ENCODE measurements around the gene PRKCA. TPM values are rescaled to one million over a fixed set of nuclear protein-coding genes. Genes with fewer than 3 reads are reported as not detected.

Gene PRKCA
- total and polyA plus RNA-seq, 4 donors = 3.0 to 14.1 (median 5.4) TPM

GRCh38 chr17:66814570-66814969 lies 512.2 kb downstream of the PRKCA start:
- H3K36me3 ChIP-seq (ENCODE audit: control insufficient read depth in 4 of 4, insufficient read depth in 3 of 4, low read depth in 1 of 4, low read length in 3 of 4) = no peaks in the 10 kb centered on the region
- no peak overlapping the region for H3K27ac ChIP-seq (ENCODE audit: low read depth in 1 of 2, low read length in 2 of 2)
- H3K9me3 ChIP-seq (ENCODE audit: control insufficient read depth in 4 of 4, low read length in 3 of 4) = peaks cover 0 to 4% (median 2%) of the 10 kb centered on the region in 4 donors
- H3K4me3 ChIP-seq (ENCODE audit: low read depth in 1 of 3, low read length in 3 of 3) = no peak overlapping the region
- TF ChIP-seq REST (IDR thresholded peaks at IDR 0.05) = no peak
- no peak for TF ChIP-seq YY1 (IDR thresholded peaks at IDR 0.05)
- TF ChIP-seq, protein P1, sequence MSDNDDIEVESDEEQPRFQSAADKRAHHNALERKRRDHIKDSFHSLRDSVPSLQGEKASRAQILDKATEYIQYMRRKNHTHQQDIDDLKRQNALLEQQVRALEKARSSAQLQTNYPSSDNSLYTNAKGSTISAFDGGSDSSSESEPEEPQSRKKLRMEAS (IDR thresholded peaks at IDR 0.05) = no peak
- no peak for TF ChIP-seq TAF1 (conservative IDR thresholded peaks at IDR 0.05)
- TF ChIP-seq GABPA (IDR thresholded peaks at IDR 0.05 in 1 of 2, conservative IDR thresholded peaks at IDR 0.05 in 1 of 2) = no peak
- TF ChIP-seq, protein P2, sequence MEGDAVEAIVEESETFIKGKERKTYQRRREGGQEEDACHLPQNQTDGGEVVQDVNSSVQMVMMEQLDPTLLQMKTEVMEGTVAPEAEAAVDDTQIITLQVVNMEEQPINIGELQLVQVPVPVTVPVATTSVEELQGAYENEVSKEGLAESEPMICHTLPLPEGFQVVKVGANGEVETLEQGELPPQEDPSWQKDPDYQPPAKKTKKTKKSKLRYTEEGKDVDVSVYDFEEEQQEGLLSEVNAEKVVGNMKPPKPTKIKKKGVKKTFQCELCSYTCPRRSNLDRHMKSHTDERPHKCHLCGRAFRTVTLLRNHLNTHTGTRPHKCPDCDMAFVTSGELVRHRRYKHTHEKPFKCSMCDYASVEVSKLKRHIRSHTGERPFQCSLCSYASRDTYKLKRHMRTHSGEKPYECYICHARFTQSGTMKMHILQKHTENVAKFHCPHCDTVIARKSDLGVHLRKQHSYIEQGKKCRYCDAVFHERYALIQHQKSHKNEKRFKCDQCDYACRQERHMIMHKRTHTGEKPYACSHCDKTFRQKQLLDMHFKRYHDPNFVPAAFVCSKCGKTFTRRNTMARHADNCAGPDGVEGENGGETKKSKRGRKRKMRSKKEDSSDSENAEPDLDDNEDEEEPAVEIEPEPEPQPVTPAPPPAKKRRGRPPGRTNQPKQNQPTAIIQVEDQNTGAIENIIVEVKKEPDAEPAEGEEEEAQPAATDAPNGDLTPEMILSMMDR (IDR thresholded peaks at IDR 0.05; ENCODE audit: low read depth, low read length, missing input control) = no peak
- TF ChIP-seq NR2F2 (IDR thresholded peaks at IDR 0.05) = no peak
- TF ChIP-seq HNF4G (IDR thresholded peaks at IDR 0.05) = no peak
- no peak for TF ChIP-seq ZBTB33 (IDR thresholded peaks at IDR 0.05)
- TF ChIP-seq JUND (IDR thresholded peaks at IDR 0.05) = no peak
- no peak for TF ChIP-seq FOXA2 (IDR thresholded peaks at IDR 0.05)
- no peak for TF ChIP-seq HNF4A (conservative IDR thresholded peaks at IDR 0.05)
- DNase-seq (ENCODE audit: low spot score) = no peak
- no peak overlapping the region for H3K9ac ChIP-seq (ENCODE audit: low read depth in 1 of 2, low read length in 2 of 2)
- H3K27me3 ChIP-seq (ENCODE audit: control insufficient read depth in 4 of 4, insufficient read depth in 4 of 4, low read length in 3 of 4) = no peaks in the 10 kb centered on the region
- no peaks in the 10 kb centered on the region for H3K4me1 ChIP-seq (ENCODE audit: control insufficient read depth in 4 of 4, insufficient read depth in 4 of 4, low read length in 3 of 4)
- WGBS = 50% methylated on average over 5 of the region's 5 CpGs

DNA sequence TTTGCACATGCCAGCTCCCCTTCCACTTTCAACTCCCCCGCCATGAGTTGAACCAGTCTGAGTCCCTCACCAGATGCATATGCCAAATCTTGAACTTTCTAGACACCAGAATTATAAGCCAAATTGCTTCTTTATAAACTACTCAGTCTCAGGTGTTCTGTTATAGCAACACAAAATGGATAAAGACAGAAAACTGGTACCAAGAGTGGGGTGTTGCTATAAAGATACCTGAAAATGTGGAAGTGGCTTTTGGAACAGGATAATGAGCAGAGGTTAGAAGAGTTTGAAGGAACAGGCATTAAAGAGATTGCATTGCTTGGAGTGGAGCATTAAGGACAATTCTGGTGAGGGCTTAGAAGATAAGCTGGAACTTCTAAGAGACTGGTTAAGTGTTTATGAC lies 515.3 kb downstream of the PRKCA start:
- Histone ChIP-seq H3K27me3 (ENCODE audit: control insufficient read depth in 4 of 4, insufficient read depth in 4 of 4, low read length in 3 of 4) (no peaks in the 10 kb centered on the region), H3K27ac (ENCODE audit: low read depth in 1 of 2, low read length in 2 of 2) (no peak overlapping the region), H3K4me1 (ENCODE audit: control insufficient read depth in 4 of 4, insufficient read depth in 4 of 4, low read length in 3 of 4) (no peaks in the 10 kb centered on the region), H3K9me3 (ENCODE audit: control insufficient read depth in 4 of 4, low read length in 3 of 4) (peaks cover 0 to 4% (median 2%) of the 10 kb centered on the region in 4 donors), H3K4me3 (ENCODE audit: low read depth in 1 of 3, low read length in 3 of 3) (no peak overlapping the region), H3K9ac (ENCODE audit: low read depth in 1 of 2, low read length in 2 of 2) (no peak overlapping the region), H3K36me3 (ENCODE audit: control insufficient read depth in 4 of 4, insufficient read depth in 3 of 4, low read depth in 1 of 4, low read length in 3 of 4) (no peaks in the 10 kb centered on the region)
- DNase-seq (ENCODE audit: low spot score) = no peak
- 90% methylated on average over 1 of the region's 1 CpG for WGBS
- no peak for TF ChIP-seq SP1 (IDR thresholded peaks at IDR 0.05)
- no peak for TF ChIP-seq ZBTB33 (IDR thresholded peaks at IDR 0.05)
- no peak for TF ChIP-seq FOXA2 (IDR thresholded peaks at IDR 0.05)
- TF ChIP-seq, protein P1 (IDR thresholded peaks at IDR 0.05) = no peak
- TF ChIP-seq HNF4A (conservative IDR thresholded peaks at IDR 0.05) = no peak
- TF ChIP-seq EGR1 (IDR thresholded peaks at IDR 0.05; ENCODE audit: low read depth in 2 of 2) = no peak
- TF ChIP-seq NR2F2 (IDR thresholded peaks at IDR 0.05) = no peak
- TF ChIP-seq RXRA (IDR thresholded peaks at IDR 0.05) = no peak
- no peak for TF ChIP-seq RAD21 (IDR thresholded peaks at IDR 0.05)
- no peak for TF ChIP-seq JUND (IDR thresholded peaks at IDR 0.05)
- TF ChIP-seq GABPA (IDR thresholded peaks at IDR 0.05 in 1 of 2, conservative IDR thresholded peaks at IDR 0.05 in 1 of 2) = no peak
- TF ChIP-seq REST (IDR thresholded peaks at IDR 0.05) = no peak
- TF ChIP-seq HNF4G (IDR thresholded peaks at IDR 0.05) = no peak

All from liver (tissue), 9 donors.